ENCODE data around the gene DLG5.

DNA sequence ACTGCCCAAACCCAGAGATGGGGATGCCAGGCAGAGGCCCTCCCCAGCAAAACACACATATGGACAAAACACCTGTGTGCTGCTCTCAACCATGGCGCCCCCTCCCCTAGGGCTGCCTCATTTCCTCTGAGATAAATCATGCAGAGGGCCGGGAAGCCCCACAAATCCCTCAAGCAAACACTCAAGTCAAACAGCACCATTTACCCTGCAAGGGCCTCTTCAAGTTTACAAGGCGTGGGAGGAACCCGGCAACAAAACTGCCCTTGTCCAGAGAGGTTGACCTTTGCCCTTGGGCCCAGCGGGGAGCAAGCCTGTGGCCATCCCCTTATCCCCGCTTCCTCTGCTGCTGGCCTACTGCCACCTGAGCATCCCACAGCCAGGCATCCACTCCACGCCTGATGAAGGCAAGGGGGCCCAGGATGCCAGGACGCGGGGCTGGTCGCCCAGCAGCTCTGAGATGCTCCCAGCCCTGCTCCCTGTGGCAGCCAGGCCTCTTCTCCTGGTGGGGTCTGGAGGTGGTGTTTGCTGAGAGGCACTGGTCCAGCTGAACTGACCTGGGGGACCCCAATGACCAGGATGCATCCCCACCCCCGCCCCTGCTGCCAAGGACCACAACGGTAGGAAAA, 77.4 kb downstream of the DLG5 start:
- TF ChIP-seq, protein P1, sequence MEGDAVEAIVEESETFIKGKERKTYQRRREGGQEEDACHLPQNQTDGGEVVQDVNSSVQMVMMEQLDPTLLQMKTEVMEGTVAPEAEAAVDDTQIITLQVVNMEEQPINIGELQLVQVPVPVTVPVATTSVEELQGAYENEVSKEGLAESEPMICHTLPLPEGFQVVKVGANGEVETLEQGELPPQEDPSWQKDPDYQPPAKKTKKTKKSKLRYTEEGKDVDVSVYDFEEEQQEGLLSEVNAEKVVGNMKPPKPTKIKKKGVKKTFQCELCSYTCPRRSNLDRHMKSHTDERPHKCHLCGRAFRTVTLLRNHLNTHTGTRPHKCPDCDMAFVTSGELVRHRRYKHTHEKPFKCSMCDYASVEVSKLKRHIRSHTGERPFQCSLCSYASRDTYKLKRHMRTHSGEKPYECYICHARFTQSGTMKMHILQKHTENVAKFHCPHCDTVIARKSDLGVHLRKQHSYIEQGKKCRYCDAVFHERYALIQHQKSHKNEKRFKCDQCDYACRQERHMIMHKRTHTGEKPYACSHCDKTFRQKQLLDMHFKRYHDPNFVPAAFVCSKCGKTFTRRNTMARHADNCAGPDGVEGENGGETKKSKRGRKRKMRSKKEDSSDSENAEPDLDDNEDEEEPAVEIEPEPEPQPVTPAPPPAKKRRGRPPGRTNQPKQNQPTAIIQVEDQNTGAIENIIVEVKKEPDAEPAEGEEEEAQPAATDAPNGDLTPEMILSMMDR (IDR thresholded peaks at IDR 0.05): no peak
- no peak for TF ChIP-seq EZH2 (IDR thresholded peaks at IDR 0.05; ENCODE audit: borderline replicate concordance, insufficient read depth, low read depth, low read length, poor library complexity, severe bottlenecking)
